CD14-positive monocyte (primary cell): Measurements from ENCODE around the gene PGRMC1. TPM values are rescaled to one million over a fixed set of nuclear protein-coding genes. Genes with fewer than 3 reads are reported as not detected.

ENCODE experiments used
- DNase-seq, 3 donors: peaks; one replicate each; pipeline ENCODE4 v3.0.0-alpha.2; 2011 to 2022
- H2AFZ ChIP-seq: 2 replicates; pipeline ENCODE4 v1.6.0; 2012; ENCODE audit warnings: mild to moderate bottlenecking, low read depth, low read length, inconsistent platforms; ENCODE audit not compliant: insufficient read depth, poor library complexity, severe bottlenecking
- H3K27ac ChIP-seq, 2 donors: 1 replicate in 1 of 2; 2 replicates in 1 of 2; pipeline ENCODE4 v1.5.1; 2012 to 2013; ENCODE audit warnings: low read length in 2 of 2, control low read depth in 1 of 2, inconsistent platforms in 1 of 2, low read depth in 1 of 2, mild to moderate bottlenecking in 1 of 2
- H3K27me3 ChIP-seq, 2 donors: one replicate each; pipeline versions ENCODE4 v1.6.0 to v1.6.1; 2011 to 2013; ENCODE audit warnings: low read length in 2 of 2; ENCODE audit not compliant: control insufficient read depth in 2 of 2, insufficient read depth in 2 of 2
- H3K36me3 ChIP-seq, 2 donors: replicated peaks in 1 of 2; 1 replicate in 1 of 2; 2 replicates in 1 of 2; pipeline versions ENCODE4 v1.5.1 to v1.6.1; 2012 to 2013; ENCODE audit warnings: low read length in 2 of 2, control low read depth in 1 of 2, inconsistent platforms in 1 of 2, mild to moderate bottlenecking in 1 of 2; ENCODE audit not compliant: insufficient read depth in 2 of 2, control insufficient read depth in 1 of 2
- H3K4me1 ChIP-seq, 2 donors: 1 replicate in 1 of 2; 2 replicates in 1 of 2; pipeline versions ENCODE4 v1.5.1 to v1.6.1; 2012 to 2013; ENCODE audit warnings: low read length in 2 of 2, control low read depth in 1 of 2, inconsistent platforms in 1 of 2, mild to moderate bottlenecking in 1 of 2, moderate library complexity in 1 of 2; ENCODE audit not compliant: insufficient read depth in 2 of 2, control insufficient read depth in 1 of 2
- H3K4me2 ChIP-seq: replicated peaks from 2 replicates; pipeline ENCODE3; 2012; ENCODE audit warnings: low read length, moderate library complexity, mild to moderate bottlenecking; ENCODE audit not compliant: poor library complexity, severe bottlenecking; ENCODE audit errors: extremely low read depth
- H3K4me3 ChIP-seq, 3 experiments: fragments of 200-600 bp in 1 of 3; sonication (generic) in 1 of 3; replicated peaks in 1 of 3; 1 replicate in 2 of 3; 2 replicates in 1 of 3; pipeline ENCODE4 v1.5.1; 2011 to 2013; ENCODE audit warnings: low read length in 3 of 3, mild to moderate bottlenecking in 3 of 3, control low read depth in 2 of 3, low read depth in 2 of 3, inconsistent platforms in 1 of 3, moderate library complexity in 1 of 3
- H3K79me2 ChIP-seq: 2 replicates; pipeline ENCODE4 v1.6.0; 2012; ENCODE audit warnings: mild to moderate bottlenecking, control low read depth, inconsistent platforms, low read length, moderate library complexity; ENCODE audit not compliant: insufficient read depth
- H3K9ac ChIP-seq: 2 replicates; pipeline ENCODE4 v1.6.0; 2017; ENCODE audit warnings: low read length, mild to moderate bottlenecking; ENCODE audit not compliant: insufficient read depth, poor library complexity, severe bottlenecking
- H3K9me3 ChIP-seq, 2 donors: replicated peaks in 1 of 2; 1 replicate in 1 of 2; 2 replicates in 1 of 2; pipeline versions ENCODE4 v1.5.1 to v1.6.1; 2012 to 2013; ENCODE audit warnings: low read length in 2 of 2, control low read depth in 1 of 2; ENCODE audit not compliant: control insufficient read depth in 1 of 2, insufficient read depth in 1 of 2
- H4K20me1 ChIP-seq: 2 replicates; pipeline ENCODE4 v1.6.0; 2012; ENCODE audit warnings: mild to moderate bottlenecking, low read length, control low read depth, moderate library complexity; ENCODE audit not compliant: insufficient read depth
- H3K27ac Mint-ChIP-seq, 7 donors: one replicate each; pipeline ENCODE4 v1.8.0; 2020; ENCODE audit warnings: mild to moderate bottlenecking in 7 of 7, mixed read lengths in 7 of 7, moderate library complexity in 6 of 7, inconsistent platforms in 2 of 7
- H3K27me3 Mint-ChIP-seq, 3 donors: one replicate each; pipeline ENCODE4 v1.8.0; 2021 to 2022; ENCODE audit warnings: low read depth in 3 of 3, mild to moderate bottlenecking in 3 of 3, mixed read lengths in 3 of 3, moderate library complexity in 3 of 3, inconsistent platforms in 1 of 3
- H3K36me3 Mint-ChIP-seq, 2 donors: one replicate each; pipeline ENCODE4 v1.8.0; 2020; ENCODE audit warnings: mixed read lengths in 2 of 2, inconsistent platforms in 1 of 2, mild to moderate bottlenecking in 1 of 2
- H3K4me1 Mint-ChIP-seq: one replicate; pipeline ENCODE4 v1.8.0; 2020; ENCODE audit warnings: mild to moderate bottlenecking, mixed read lengths
- H3K4me3 Mint-ChIP-seq, 2 donors: one replicate each; pipeline ENCODE4 v1.8.0; 2020; ENCODE audit warnings: mild to moderate bottlenecking in 2 of 2, mixed read lengths in 2 of 2, moderate library complexity in 1 of 2
- H3K9me3 Mint-ChIP-seq, 7 donors: one replicate each; pipeline ENCODE4 v1.8.0; 2020 to 2022; ENCODE audit warnings: mixed read lengths in 7 of 7, mild to moderate bottlenecking in 6 of 7, moderate library complexity in 6 of 7, inconsistent platforms in 2 of 7
- CTCF ChIP-seq: fragments of 200-600 bp; IDR thresholded peaks from one replicate; pipeline ENCODE4 v1.8.0; 2022; ENCODE audit warnings: antibody characterized with exemption, mild to moderate bottlenecking
- WGBS: methylation state at CpG from one replicate; pipeline ENCODE4 v1.1.5; 2013; ENCODE audit warnings: missing lambda C conversion rate; ENCODE audit not compliant: insufficient coverage; 5-methylcytosine and 5-hydroxymethylcytosine counted together
- intact Hi-C, 2 donors: fragments of 100-400 bp; cut with micrococcal nuclease; formaldehyde crosslinking; loops; one replicate each; pipeline versions ENCODE4 v1.15.0 to v1.15.1; 2023
- polyA plus RNA-seq, 3 donors: library from polyadenylated mRNA; depleted of rRNA in 1 of 3; unstranded in 2 of 3; stranded (reverse) in 1 of 3; fragments of 300-500 nt in 2 of 3; fragments of >200 nt in 1 of 3; fragmentation: Illumina TruSeq in 2 of 3; gene quantifications; 1 replicate in 2 of 3; 2 replicates in 1 of 3; pipeline ENCODE4 v1.2.3, GENCODE V29; 2012 to 2021

The PGRMC1 gene
- polyA plus RNA-seq, 3 donors: 13.8 to 43.6 (median 39.4) TPM

GRCh38 chrX:119187298-119187697 is 48.8 kb upstream of the PGRMC1 start:
- H3K4me1 ChIP-seq: no peaks in the 10 kb centered on the region
- H3K9ac ChIP-seq: no peak overlapping the region
- H2AFZ ChIP-seq: no peak overlapping the region
- Mint-ChIP-seq H3K27me3 (peaks cover 0 to 4% (median 3%) of the 10 kb centered on the region in 3 donors), H3K9me3 (peaks cover 0 to 4% (median 0%) of the 10 kb centered on the region in 7 donors), H3K4me3 (no peak overlapping the region), H3K27ac (no peak overlapping the region), H3K4me1 (no peaks in the 10 kb centered on the region), H3K36me3 (no peaks in the 10 kb centered on the region)
- no peak for DNase-seq
- no peak overlapping the region for H3K4me3 ChIP-seq
- no peak overlapping the region for H3K27ac ChIP-seq
- H3K36me3 ChIP-seq: no peaks in the 10 kb centered on the region
- TF ChIP-seq CTCF: no peak
- H3K79me2 ChIP-seq: no peaks in the 10 kb centered on the region
- WGBS: no CpG with 5 or more reads among the region's 4 CpGs
- intact Hi-C loops: no loop called here
- no peaks in the 10 kb centered on the region for H3K9me3 ChIP-seq
- no peaks in the 10 kb centered on the region for H4K20me1 ChIP-seq
- H3K27me3 ChIP-seq: no peaks in the 10 kb centered on the region
- no peak overlapping the region for H3K4me2 ChIP-seq

GRCh38 chrX:119189115-119189514 is 47.0 kb upstream of the PGRMC1 start:
- Histone ChIP-seq H3K79me2 (no peaks in the 10 kb centered on the region), H3K9ac (no peak overlapping the region), H3K4me1 (no peaks in the 10 kb centered on the region), H4K20me1 (no peaks in the 10 kb centered on the region), H3K9me3 (no peaks in the 10 kb centered on the region), H3K4me3 (no peak overlapping the region), H3K27me3 (no peaks in the 10 kb centered on the region), H3K4me2 (no peak overlapping the region), H2AFZ (no peak overlapping the region), H3K27ac (no peak overlapping the region), H3K36me3 (no peaks in the 10 kb centered on the region)
- Mint-ChIP-seq H3K27ac (no peak overlapping the region), H3K27me3 (peaks cover 0 to 4% (median 3%) of the 10 kb centered on the region in 3 donors), H3K9me3 (peaks cover 0 to 4% (median 0%) of the 10 kb centered on the region in 7 donors), H3K4me1 (no peaks in the 10 kb centered on the region), H3K36me3 (no peaks in the 10 kb centered on the region), H3K4me3 (no peak overlapping the region)
- no CpG with 5 or more reads among the region's 3 CpGs for WGBS
- no peak for TF ChIP-seq CTCF
- no peak for DNase-seq
- intact Hi-C loops: no loop called here
